ENCODE data around the gene AMOT.

- TF ChIP-seq CTCF (IDR thresholded peaks at IDR 0.05) (no peak), POLR2A (IDR thresholded peaks at IDR 0.05) (no peak)
Measured at GRCh38 chrX:112841114-112841819, 636 bp upstream of the AMOT start.
